Subcutaneous abdominal adipose tissue (tissue), 5 donors: ENCODE results near the gene TET2.

Experiments
- H3K27ac ChIP-seq: one replicate; pipeline ENCODE4 v1.7.0; 2013; ENCODE audit warnings: low read depth, mild to moderate bottlenecking, inconsistent platforms, low read length, moderate library complexity
- H3K27me3 ChIP-seq, 5 donors: one replicate each; pipeline ENCODE4 v1.7.0; 2013; ENCODE audit warnings: low read length in 5 of 5, inconsistent platforms in 1 of 5; ENCODE audit not compliant: control insufficient read depth in 5 of 5, insufficient read depth in 4 of 5
- H3K36me3 ChIP-seq, 5 donors: one replicate each; pipeline ENCODE4 v1.7.0; 2013; ENCODE audit warnings: low read length in 5 of 5; ENCODE audit not compliant: control insufficient read depth in 5 of 5, insufficient read depth in 5 of 5
- H3K4me1 ChIP-seq, 5 donors: one replicate each; pipeline ENCODE4 v1.7.0; 2013; ENCODE audit warnings: low read length in 5 of 5, mild to moderate bottlenecking in 3 of 5, moderate library complexity in 1 of 5; ENCODE audit not compliant: control insufficient read depth in 5 of 5, insufficient read depth in 5 of 5
- H3K4me3 ChIP-seq, 5 donors: one replicate each; pipeline ENCODE4 v1.7.0; 2013; ENCODE audit warnings: low read length in 5 of 5, low read depth in 1 of 5
- H3K9ac ChIP-seq, 5 donors: one replicate each; pipeline ENCODE4 v1.7.0; 2013; ENCODE audit warnings: low read length in 5 of 5, mild to moderate bottlenecking in 4 of 5, moderate library complexity in 3 of 5
- H3K9me3 ChIP-seq, 5 donors: one replicate each; pipeline ENCODE4 v1.7.0; 2013; ENCODE audit warnings: low read length in 5 of 5; ENCODE audit not compliant: control insufficient read depth in 5 of 5
- donor health status: healthy.
- donor health status: healthy.
- donor health status: healthy.
- donor health status: healthy.
- donor health status: healthy.

TET2 gene

GRCh38 chr4:105215609-105216313 lies 69.1 kb downstream of the TET2 start:
- Histone ChIP-seq H3K9me3 (no peaks in the 10 kb centered on the region), H3K4me3 (no peak overlapping the region), H3K27me3 (no peaks in the 10 kb centered on the region), H3K36me3 (no peaks in the 10 kb centered on the region), H3K27ac (no peak overlapping the region), H3K9ac (no peak overlapping the region), H3K4me1 (no peaks in the 10 kb centered on the region)

- Histone ChIP-seq H3K4me1 (peaks cover 0 to 2% (median 0%) of the 10 kb centered on the region in 5 donors), H3K4me3 (no peak overlapping the region), H3K27ac (no peak overlapping the region), H3K9ac (no peak overlapping the region), H3K36me3 (no peaks in the 10 kb centered on the region), H3K27me3 (no peaks in the 10 kb centered on the region), H3K9me3 (no peaks in the 10 kb centered on the region)
Measured at GRCh38 chr4:105225500-105225899, 78.8 kb downstream of the TET2 start.

- peaks cover 0 to 2% (median 0%) of the 10 kb centered on the region in 5 donors for H3K4me1 ChIP-seq
- no peak overlapping the region for H3K9ac ChIP-seq
- no peaks in the 10 kb centered on the region for H3K27me3 ChIP-seq
- no peak overlapping the region for H3K4me3 ChIP-seq
- no peaks in the 10 kb centered on the region for H3K9me3 ChIP-seq
- no peaks in the 10 kb centered on the region for H3K36me3 ChIP-seq
- no peak overlapping the region for H3K27ac ChIP-seq
Measured at GRCh38 chr4:105227054-105227453, 80.4 kb downstream of the TET2 start.

- H3K4me3 ChIP-seq: no peak overlapping the region
- H3K27me3 ChIP-seq: no peaks in the 10 kb centered on the region
- H3K9me3 ChIP-seq: no peaks in the 10 kb centered on the region
- no peak overlapping the region for H3K9ac ChIP-seq
- H3K36me3 ChIP-seq: peaks cover 11 to 15% (median 13%) of the 10 kb centered on the region in 5 donors
- H3K4me1 ChIP-seq: no peaks in the 10 kb centered on the region
- no peak overlapping the region for H3K27ac ChIP-seq
Measured at GRCh38 chr4:105230287-105230686, 83.6 kb downstream of the TET2 start.

- Histone ChIP-seq H3K36me3 (peaks cover 23 to 30% (median 27%) of the 10 kb centered on the region in 5 donors), H3K9ac (no peak overlapping the region), H3K27ac (no peak overlapping the region), H3K27me3 (no peaks in the 10 kb centered on the region), H3K4me1 (no peaks in the 10 kb centered on the region), H3K4me3 (no peak overlapping the region), H3K9me3 (no peaks in the 10 kb centered on the region)
Measured at GRCh38 chr4:105232374-105232773, 85.7 kb downstream of the TET2 start.

DNA sequence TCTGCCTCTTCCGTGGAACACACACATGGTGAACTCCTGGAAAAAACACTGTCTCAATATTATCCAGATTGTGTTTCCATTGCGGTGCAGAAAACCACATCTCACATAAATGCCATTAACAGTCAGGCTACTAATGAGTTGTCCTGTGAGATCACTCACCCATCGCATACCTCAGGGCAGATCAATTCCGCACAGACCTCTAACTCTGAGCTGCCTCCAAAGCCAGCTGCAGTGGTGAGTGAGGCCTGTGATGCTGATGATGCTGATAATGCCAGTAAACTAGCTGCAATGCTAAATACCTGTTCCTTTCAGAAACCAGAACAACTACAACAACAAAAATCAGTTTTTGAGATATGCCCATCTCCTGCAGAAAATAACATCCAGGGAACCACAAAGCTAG lies 87.9 kb downstream of the TET2 start:
- H3K9ac ChIP-seq: no peak overlapping the region
- no peaks in the 10 kb centered on the region for H3K27me3 ChIP-seq
- H3K9me3 ChIP-seq: no peaks in the 10 kb centered on the region
- H3K4me3 ChIP-seq: no peak overlapping the region
- H3K4me1 ChIP-seq: no peaks in the 10 kb centered on the region
- peaks cover 28 to 30% (median 29%) of the 10 kb centered on the region in 5 donors for H3K36me3 ChIP-seq
- no peak overlapping the region for H3K27ac ChIP-seq

- Histone ChIP-seq H3K9me3 (no peaks in the 10 kb centered on the region), H3K4me3 (no peak overlapping the region), H3K27me3 (no peaks in the 10 kb centered on the region), H3K27ac (no peak overlapping the region), H3K9ac (no peak overlapping the region), H3K4me1 (no peaks in the 10 kb centered on the region), H3K36me3 (peaks cover 28 to 31% (median 30%) of the 10 kb centered on the region in 5 donors)
Measured at GRCh38 chr4:105236202-105236915, 89.7 kb downstream of the TET2 start.

- Histone ChIP-seq H3K36me3 (peaks cover 28 to 34% (median 30%) of the 10 kb centered on the region in 5 donors), H3K27ac (no peak overlapping the region), H3K9me3 (no peaks in the 10 kb centered on the region), H3K4me3 (no peak overlapping the region), H3K27me3 (no peaks in the 10 kb centered on the region), H3K4me1 (no peaks in the 10 kb centered on the region), H3K9ac (no peak overlapping the region)
Measured at GRCh38 chr4:105236916-105237311, 90.2 kb downstream of the TET2 start.

DNA sequence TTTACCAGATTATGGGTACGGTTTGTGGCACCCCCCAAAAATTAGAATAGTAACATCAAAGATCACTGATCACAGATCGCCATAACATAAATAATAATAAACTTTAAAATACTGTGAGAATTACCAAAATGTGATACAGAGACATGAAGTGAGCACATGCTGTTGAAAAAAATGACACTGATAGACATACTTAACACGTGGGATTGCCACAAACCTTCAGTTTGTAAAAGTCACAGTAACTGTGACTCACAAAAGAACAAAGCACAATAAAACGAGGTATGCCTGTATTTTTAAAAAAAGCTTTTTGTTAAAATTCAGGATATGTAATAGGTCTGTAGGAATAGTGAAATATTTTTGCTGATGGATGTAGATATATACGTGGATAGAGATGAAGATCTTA lies 93.4 kb downstream of the TET2 start:
- Histone ChIP-seq H3K4me1 (no peaks in the 10 kb centered on the region), H3K4me3 (no peak overlapping the region), H3K36me3 (peaks cover 22 to 32% (median 29%) of the 10 kb centered on the region in 5 donors), H3K27ac (no peak overlapping the region), H3K27me3 (no peaks in the 10 kb centered on the region), H3K9me3 (no peaks in the 10 kb centered on the region), H3K9ac (no peak overlapping the region)

- no peaks in the 10 kb centered on the region for H3K27me3 ChIP-seq
- no peaks in the 10 kb centered on the region for H3K4me1 ChIP-seq
- peaks cover 9 to 20% (median 17%) of the 10 kb centered on the region in 5 donors for H3K36me3 ChIP-seq
- H3K9ac ChIP-seq: no peak overlapping the region
- no peaks in the 10 kb centered on the region for H3K9me3 ChIP-seq
- H3K27ac ChIP-seq: no peak overlapping the region
- no peak overlapping the region for H3K4me3 ChIP-seq
Measured at GRCh38 chr4:105241451-105241850, 94.8 kb downstream of the TET2 start.
